GM21576 (cell line): ENCODE measurements around the gene GAS2L3.
A peak's percentile ranks its signal among the peaks of the same experiment; 100 is the strongest.
"Not testable (repeated sequence)": the region's sequence is repeated elsewhere in the genome, so short reads cannot be mapped to it uniquely, and the experiment has no call there.

Source experiments
- ATAC-seq: cut with Tn5 transposase; IDR thresholded peaks from one replicate; pipeline ENCODE4 v1.9.1; 2021; ENCODE audit warnings: mild to moderate bottlenecking, moderate library complexity; ENCODE audit not compliant: unreplicated experiment

The GAS2L3 gene

DNA sequence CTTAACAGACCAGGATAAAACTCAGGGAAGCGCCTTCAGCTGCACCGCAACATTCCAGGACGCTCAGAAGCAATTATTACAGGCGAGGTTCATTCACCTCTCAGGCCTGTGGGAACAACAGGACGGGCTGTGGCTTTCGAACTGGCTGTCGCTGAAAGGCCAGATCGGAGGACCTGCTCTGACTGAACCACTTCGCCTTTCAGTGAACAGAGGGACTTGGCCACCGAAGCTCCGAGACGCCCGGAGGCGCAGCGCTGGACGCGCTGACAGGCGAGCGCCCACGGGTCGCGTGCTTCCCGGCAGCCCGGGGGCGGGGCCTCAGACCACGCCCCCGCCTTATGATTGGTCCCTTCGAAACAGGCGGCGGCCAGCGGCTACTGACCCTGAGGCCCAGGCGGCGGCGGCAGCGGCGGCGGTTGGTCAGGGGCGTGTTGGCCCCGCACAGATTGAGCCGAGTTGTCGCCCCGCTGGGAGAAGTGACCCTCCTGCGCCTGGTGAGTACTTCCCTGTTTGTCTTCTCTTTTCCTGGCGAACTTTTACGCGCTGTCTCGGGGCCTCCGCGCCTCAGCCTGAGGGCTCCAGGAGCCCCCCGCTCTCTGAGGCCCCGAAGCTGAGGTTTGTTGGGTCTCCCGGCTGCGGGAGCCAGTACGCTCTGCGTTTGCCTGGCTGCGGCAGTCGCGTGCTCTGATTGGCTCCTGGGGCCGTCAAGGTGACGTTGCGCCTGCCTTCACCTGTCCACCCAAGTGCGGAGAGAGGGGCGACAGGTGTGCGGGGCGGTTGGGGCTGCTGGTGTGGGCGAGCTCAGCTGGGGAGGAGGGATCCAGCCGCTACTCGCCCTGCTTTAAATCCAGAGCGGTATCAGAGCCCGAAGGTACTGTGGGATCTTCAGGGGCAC is at the start of gene GAS2L3:
Gene GAS2L3, plus strand, starts transcription at position 393 of the 895 bp plus-strand sequence. CDS start 21,221 bp downstream, outside the sequence.
- peak; percentile 98 for ATAC-seq

DNA sequence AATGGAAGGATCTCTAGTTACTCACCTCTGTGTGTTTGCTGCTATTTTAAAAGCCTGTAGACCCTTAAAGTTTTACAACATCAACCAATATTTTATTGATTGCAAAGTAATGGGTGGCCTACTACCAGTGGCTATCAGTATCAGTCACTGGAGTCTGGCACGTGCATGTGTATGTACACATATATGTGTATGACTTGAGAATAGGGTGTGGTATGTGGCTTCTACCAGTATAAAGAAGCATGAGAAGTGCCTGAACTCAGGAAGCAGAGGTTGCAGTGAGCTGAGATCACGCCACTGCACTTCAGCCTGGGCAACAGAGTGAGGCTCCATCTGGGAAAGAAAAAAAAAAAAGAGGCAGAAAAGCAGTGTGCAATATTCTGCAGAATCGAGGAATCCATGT is 45.5 kb upstream of the GAS2L3 start:
- ATAC-seq = no peak

DNA sequence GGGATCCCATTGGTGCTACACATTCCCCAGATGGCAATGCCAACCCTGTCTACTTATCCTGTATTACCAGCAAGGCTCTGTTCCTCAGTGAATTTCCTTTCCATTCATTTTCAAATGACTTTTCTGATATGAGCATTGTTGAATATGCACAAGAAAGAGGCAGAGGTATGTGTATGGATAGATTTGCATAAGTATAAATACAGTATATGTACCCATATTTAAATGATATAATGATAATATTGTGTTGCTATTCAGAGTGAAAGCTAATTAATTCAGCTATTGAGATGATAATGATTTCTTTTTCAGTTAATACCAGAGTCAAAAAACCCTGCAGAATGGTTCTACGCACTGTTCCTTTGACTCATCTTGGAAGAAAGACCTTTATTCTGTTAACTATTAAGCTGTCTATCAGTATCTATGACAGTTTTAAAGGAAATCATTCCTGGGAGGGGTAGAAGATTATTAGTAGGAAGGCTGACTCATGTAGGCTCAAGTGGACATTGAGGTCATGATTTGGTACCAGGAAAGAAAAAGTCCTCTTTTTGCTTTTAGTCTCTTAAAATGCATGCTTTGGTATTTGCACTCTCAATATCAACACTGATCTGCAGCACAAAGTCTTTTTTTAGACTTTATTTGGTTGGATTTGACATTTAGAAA is 44.9 kb upstream of the GAS2L3 start:
- no peak for ATAC-seq

DNA sequence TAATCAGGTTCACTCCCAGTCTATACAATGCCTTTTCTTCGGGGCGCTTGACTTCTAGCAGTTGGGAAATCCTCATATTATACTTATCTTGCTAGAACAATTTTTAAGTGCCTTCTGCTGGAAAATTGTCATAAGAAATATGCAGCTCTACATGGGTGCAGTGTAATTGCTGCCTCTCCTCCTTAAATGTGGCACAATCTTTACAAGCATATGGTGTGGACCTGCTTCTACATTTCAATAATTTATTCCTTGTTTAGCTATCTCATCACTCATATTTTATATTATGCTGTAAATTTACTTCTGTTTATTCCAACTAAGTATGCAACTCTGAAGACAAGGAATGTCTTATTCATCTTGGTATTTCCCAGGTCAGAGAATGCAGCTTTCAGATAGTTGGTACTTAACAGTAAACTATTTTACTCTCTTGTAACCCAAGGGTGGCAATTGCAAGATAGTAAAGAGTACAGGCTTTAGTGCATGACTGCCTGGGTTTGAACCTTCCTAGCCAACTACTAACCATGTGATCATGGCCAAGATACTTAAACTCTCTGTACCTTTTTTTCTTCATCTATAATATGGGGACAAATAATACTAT is 43.6 kb upstream of the GAS2L3 start:
- no peak for ATAC-seq

DNA sequence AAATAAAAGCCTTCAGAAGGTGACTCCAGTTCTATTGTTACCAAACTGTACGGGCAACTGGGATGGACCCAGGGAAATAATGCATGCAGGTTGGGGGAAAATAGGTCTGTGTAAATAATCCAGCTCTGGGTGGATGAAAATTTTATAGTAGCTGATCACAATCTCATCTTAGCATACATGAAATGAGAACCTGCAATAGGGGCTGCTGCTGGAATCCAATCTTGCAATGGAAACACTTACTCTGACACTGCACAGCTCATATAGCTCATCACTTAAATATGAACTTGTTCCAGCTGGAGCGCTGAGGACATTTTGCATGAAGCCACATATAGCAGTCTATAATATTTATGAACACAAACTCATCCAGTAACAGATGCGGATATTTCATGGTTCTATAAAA is 40.1 kb upstream of the GAS2L3 start:
- no peak for ATAC-seq

DNA sequence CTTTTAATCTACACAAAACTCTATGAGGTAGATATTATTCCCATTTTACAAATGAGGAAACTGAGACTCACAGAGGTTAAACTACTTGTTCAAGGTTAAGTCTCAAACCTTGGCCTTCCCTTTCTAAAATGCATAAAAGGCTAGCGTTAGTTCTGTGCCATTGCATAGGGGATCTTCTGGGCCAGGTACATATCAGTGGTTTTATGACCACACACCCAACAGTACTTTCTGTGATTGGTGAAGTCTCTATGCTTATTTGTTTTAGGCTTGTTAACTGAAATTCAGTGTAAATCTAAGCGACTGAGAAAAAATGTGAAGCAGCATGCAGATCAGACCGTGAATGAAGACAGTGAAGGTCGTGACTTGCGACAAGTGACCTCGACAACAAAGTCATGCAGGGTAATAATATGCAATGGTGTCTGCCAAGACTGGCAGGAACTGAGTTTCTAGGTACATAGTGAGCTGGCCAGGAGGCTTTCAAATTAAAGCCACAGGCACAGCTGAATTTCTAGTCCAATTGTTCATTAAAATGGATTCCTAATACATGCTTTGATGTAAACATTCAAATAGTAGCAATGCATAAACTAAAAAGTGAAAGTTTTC is 38.8 kb upstream of the GAS2L3 start:
- ATAC-seq = no peak

DNA sequence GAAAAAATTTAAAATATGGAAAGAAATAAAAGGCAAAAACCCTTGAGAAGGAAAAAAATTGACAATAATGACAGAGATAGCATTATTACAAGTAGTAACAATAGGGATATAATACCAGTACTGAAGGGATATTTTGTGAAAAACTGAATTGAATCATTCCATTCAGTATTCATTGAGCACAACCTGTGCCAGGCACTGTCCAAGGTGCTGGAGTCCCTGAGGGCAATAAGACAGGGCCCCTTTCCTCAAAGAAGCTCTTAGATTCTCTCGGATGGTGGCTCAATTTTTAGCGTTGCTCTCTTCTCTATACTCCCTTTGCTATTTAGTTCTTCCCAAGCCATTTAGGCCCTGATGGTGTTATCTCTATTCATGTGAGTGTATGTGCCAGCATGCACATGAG is 34.3 kb upstream of the GAS2L3 start:
- ATAC-seq = no peak

DNA sequence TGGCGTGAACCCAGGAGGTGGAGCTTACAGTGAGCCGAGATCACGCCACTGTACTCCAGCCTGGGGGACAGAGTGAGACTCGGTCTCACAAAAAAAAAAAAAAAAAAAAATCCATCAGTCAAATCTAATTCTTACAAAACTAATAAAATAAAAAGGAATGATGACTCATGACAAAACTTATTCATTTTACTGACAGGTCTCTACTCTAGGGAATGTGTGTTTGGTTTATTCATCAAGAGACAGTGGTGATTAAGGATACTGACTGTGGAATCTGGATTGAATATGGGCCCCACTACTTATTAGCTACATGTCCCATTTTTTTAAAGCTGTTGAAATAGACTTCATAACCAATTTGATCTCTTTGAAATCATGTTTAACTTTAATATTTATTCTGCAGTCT is 29.3 kb upstream of the GAS2L3 start:
- no peak for ATAC-seq

DNA sequence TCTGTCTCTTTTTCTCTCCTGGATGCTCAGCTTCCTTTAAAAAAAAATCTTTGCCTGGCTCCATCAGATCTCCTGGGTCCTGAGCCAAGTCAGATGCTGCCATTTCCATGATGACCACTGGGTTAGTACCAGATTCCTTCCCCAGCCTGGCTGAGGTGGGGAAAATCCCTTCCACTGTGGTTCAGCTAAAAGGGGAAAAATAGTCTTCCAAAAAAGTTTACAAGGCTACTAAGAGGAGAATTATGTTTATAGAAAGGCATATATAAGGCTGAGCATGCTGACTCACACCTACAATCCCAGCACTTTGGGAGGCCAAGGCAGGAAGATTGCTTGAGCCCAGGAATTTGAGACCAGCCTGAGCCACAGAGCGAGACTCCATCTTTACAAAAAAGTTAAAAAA is 28.4 kb upstream of the GAS2L3 start:
- no peak for ATAC-seq

DNA sequence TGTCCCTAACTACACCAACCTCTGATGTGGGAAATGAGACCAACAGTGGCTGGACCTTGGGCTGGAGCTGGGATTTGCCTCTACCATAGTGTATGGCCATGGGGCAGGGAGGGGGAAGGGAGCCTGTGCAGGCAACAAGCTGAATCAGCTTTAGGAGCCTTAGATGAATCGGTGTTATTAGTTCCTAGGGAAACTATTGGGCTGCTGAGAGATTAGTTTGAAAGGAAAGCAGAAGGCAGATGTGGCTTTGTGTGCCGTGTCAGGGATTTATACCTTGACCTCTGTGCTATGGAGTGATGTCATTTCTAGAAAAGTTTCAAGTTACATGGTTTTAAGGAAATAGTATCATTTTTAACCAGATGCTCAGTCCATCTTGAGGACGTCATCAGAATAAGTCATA is 19.5 kb upstream of the GAS2L3 start:
- ATAC-seq = no peak

DNA sequence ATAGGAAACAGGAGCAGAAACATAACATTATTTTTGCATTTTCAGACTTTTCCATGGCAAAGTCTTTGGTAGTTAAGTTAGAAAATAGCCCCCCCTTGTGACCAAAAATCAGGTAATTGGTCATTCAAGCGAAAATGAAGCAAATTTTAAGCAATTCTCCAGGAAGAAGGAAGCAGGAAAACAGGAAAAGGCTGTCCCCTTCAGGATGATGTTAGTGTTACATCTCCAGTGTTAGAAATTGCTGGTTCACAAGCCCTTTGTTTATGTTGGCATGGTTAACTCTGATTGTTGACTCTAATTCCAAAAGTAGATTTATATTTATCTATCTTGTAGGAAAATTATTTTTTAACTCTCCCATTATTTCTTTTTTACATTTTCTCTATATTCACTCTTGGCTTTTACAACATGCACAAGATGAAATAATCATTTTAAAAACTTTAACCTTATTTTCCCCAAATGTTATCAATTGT is 18.8 kb upstream of the GAS2L3 start:
- no peak for ATAC-seq

DNA sequence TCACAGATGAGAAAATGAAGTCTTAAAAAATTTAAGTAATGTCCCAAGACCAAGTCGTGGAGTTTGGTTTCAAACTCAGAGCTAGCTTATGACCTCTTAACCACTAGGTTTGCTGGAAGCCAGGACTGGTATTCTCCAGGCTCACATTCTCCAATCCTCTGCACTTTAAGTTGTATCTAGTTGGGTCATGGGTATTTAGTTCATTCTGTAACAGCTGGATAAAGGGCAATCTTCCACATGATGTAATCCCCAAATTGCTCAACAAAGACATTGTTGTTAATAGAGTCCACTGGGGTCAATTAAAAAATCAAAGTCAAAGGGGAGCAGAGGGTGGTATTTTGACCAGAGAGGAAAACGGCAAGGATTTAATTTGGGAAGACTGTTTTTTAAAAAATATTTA is 17.8 kb upstream of the GAS2L3 start:
- no peak for ATAC-seq

DNA sequence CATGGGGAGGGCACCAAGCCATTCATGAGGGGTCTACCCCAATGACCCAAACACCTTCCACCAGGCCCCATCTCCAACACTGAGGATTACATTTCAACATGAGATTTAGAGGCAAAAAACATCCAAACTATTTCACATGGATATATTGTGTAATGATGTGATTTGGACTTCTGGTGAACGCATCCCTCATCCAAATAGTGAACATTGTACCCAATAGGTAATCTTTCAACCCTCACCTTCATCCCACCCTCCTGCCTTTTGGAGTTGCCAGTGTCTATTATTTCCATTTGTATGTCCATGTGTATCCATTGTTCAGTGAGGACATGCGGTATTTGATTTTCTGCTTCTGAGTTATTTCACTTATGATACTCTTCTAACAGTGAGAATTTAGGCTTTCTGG is 16.1 kb upstream of the GAS2L3 start:
- ATAC-seq = no peak

DNA sequence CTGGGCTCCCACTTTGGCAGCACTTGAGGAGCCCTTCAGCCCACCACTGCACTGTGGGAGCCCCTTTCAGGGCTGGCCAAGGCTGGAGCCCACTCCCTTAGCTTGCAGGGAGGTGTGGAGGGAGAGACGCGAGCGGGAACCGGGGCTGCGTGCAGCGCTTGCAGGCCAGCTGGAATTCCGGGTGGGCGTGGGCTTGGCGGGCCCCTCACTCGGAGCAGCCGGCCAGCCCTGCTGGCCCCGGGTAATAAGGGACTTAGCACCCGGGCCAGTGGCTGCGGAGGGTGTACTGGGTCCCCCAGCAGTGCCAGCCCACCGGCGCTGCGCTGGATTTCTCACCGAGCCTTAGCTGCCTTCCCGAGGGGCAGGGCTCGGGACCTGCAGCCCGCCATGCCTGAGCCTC is 14.2 kb upstream of the GAS2L3 start:
- ATAC-seq = not testable (repeated sequence)

DNA sequence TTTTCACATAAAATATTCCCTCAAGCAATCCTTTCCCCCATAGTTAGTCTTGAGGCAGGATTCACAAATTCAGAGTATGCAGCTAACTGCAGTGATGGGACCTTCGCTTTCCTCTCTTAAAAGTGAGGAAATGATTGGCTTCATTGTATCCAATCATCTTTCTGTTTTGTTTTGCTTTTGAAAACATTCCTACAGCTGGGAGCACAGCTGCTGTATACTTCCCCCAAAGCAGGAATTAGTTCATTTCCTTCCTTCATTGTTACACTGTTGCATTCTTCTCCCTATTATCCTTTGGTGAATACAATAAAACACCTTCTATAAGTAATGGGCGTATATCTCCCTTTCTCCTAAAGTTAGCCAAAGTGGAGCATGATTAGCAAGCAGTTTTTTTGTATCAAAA is 9.4 kb upstream of the GAS2L3 start:
- no peak for ATAC-seq

DNA sequence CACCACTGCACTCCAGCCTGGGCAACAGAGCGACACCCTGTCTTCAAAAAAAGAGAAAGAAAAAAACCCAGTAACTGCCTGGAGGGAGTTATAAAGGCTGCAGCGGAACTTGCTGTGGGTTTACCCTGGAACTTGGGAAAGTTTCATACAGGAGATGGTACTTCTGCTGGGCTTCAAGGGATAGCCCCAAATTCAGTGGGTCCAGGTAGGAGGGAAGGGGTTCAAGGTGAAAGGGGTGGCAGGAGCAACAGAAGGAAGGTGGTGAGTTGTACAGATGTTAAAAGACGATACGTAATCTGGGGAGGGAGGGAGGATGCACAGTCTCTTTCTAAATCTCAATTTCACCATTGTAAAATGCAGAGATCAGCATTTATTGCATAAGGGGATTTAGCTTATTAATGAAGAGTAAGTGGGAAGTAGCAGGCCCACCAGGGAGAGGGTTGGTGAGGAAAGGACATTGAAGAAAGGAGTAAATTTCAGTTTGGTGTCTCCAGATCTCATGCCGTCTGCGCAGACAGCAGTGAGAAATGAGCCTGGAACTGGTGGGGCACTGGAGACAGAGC is 8.5 kb upstream of the GAS2L3 start:
- no peak for ATAC-seq

DNA sequence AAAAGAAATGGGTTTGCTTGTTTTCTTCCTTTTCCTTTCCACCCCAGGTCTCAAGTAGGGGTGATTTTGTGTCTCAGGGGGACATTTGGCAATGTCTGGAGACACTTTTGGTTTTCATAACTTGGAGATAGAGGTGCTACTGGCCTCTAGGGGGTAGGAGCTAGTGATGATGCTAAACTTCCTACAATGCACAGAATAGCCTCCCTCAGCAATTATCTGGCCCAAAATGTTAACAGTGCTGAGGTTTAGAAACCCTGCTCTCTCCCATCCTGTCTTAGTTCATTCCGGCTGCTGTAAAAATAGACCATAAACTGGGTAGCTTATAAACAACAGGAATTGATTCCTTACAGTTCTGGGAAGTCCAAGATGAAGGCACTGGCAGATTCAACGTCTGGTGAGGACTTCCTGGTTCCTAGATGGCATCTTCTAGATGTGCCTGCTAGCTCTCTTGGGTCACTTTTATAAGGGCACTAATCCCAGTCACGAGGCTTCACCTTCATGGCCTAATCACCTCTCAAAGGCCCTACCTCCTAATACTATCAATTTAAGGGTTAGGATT is 7.4 kb upstream of the GAS2L3 start:
- no peak for ATAC-seq

DNA sequence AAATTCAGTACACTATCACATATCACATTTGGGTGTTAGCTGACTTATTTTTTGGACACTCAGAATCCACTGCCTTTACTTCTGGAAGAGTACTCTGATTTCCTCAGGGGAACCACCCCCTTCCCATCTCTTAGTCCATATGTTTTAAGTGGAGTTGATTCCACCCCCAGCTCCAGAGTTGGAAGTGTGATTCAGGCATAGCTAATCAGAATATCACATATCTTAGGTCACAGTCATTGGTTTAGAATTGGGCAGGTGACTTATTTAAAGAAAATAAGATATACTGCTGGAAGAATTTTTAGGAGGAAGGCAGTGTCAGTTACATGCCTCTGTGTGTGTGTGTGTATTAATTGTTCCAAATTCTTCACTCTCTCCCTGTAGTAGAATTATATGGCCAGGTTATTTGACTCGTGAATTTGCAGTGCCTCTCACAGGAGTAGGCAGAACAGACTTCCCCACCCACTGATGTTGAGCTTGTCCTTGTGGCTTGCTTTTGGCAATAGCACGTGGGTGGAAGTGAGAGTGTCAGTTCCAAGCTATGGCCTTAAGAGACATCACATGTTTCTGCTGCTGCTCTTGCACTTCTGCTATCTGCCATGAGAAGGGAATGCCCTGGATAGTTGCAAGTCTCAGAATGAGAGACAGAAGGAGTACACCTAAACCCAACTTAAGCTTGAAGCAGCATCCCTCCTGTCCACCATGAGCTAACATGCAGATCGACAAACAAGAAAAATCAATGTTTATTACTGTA is 6.4 kb upstream of the GAS2L3 start:
- peak; percentile 98 for ATAC-seq

DNA sequence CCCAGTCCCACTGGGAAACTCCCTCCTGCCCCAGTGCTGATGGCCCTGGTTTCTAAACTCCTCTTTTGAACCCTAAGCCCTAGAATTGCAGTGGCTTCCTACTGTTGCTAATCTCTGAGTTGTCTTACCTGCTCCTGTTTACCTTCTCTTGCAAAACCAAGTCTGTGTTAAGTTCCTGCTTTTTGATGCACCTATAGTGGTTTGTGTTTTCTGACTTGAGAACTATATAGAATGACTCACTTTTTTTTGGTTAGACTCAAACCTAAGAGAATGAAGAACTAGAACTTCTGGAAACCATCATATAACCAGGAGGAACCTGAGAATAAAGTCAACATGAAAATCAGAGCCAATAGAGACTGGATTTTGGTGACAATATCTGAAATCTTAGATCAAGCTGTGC is 5.5 kb upstream of the GAS2L3 start:
- no peak for ATAC-seq

DNA sequence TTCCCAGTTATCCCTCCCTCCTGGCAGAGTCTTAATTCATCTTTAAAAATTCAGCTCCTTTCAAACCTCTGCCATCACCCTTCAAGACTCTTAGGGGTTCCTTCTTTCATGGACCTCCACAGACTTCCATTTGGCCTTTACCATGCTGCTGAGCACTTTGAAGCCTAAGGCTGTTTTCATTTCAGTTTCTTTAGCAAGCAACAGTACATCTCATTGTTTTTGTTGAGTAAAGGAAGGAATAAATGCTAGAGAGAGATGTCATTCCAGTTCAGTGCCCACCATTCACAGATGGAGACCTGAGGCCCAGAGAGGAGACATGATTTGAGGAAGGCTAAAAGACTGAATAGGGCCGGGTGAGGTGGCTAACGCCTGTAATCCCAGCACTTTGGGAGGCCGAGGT is 1.3 kb upstream of the GAS2L3 start:
- ATAC-seq = no peak
